ENCODE results near the gene NKX1-1.

- TF ChIP-seq GATA3 (IDR thresholded peaks at IDR 0.05; ENCODE audit: low read depth, low read length) (no peak), GATA2 (IDR thresholded peaks at IDR 0.05; ENCODE audit: low read depth, low read length) (no peak)
Measured at GRCh38 chr4:1359976-1360375, 46.3 kb downstream of the NKX1-1 start.

All from SH-SY5Y (cell line).